NAMALWA (cell line): ENCODE measurements around the gene SLC24A5.

Source experiments
- DNase-seq: peaks from one replicate; pipeline ENCODE4 v3.0.0-alpha.2; 2015; ENCODE audit warnings: low spot score

Gene SLC24A5

DNA sequence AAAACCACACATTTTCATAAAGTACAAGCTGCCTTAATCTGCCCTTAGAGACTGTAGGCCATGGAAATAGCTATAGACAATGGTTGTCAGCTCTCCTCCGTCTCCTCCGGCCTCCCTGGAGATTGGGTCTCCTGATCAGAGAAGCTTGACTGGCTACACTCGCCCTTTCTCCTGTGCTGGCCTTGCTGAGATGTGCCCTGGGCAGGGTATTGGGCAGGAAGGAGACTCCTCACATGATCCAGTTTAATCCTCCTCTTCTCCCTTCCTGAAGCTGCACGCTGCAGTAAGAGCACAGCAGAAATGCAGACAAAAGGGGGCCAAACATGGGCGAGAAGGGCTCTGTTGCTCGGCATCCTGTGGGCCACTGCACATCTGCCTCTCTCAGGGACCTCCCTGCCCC, at the start of gene SLC24A5:
Gene SLC24A5 (plus strand): TSS at position 246 of the 400 bp plus-strand sequence. CDS start 55 bp downstream, at position 301.
- DNase-seq, result no peak

DNA sequence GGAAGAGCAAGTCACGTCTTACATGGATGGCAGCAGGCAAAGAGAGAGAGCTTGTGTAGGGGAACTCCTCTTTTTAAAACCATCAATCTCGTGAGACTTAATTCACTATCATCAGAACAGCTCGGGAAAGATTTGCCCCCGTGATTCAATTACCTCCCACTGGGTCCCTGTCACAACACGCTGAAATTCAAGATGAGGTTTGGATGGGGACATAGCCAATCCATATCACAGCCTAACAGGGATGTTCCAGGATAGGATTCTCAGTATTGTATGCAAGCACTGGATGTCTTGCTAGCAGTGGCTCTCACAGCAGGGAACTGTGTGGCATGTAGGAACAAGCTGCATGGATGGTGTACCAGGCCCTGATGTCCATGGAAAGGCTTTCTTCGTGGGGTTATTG, 47.8 kb upstream of the SLC24A5 start:
- DNase-seq, result no peak

DNA sequence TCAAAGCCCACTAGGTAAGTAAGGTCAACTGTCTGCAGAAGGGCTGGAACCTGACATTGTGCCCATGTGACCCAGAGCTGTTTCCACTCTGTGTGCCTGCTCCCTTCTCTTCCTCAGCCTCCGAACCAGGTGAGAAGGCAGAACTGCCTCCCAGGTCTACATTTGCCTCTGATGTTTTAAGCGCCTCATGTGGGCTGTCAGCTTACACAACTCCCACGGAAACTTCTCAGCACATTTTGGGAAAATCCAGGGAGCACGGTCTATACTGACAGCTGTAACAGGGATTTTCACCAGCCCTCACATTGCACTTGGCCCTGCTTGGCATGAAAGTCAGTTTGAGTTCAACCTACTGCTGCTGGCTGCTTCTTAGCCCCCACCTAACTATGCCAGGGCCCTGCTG, 46.9 kb upstream of the SLC24A5 start:
- DNase-seq, result no peak

DNA sequence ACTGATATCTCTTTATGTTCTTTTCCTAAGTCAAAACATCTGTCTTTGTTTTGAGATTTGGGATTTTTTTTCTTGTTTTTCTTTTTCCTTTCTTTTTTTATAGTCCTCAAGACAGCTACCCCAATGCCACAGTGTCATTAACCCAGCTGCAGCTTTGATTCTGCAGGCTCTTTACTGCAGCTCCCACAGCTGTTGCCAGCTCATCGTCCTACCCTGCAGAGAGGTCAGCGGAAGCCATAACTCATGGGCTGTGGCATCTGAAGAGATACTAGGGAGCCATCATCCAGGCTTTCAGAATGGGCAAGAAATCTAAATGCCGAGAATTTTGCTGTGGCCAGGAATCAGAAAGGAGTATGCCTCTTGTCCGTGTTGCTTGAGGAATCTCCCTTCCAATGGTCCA, 44.3 kb upstream of the SLC24A5 start:
- no peak for DNase-seq

DNA sequence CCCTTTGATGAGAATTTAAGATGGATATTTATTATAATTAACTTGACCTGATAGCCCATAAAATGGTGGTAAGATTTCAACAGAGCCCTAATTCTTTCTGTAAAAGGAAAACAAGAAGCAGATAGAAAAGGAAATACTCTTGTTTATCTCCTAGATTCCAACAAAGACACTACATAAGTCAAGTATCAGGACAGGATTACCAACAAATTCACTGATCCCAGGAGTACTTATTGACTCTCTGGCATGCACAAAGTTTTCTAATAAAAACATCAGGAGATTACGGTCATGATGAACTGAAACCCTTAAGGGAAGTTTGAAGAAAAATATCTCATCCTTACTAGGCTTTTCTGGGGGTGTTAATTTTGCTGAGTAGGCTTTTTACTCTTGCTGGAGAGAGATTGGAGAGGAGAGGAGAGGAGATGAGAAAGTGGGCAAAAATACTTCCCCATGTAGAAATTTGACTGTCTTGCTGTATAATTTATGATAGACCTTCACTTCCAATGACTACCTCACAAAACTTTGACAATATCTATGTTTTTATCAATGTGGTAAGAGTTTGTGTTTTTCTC, 43.1 kb upstream of the SLC24A5 start:
- no peak for DNase-seq

DNA sequence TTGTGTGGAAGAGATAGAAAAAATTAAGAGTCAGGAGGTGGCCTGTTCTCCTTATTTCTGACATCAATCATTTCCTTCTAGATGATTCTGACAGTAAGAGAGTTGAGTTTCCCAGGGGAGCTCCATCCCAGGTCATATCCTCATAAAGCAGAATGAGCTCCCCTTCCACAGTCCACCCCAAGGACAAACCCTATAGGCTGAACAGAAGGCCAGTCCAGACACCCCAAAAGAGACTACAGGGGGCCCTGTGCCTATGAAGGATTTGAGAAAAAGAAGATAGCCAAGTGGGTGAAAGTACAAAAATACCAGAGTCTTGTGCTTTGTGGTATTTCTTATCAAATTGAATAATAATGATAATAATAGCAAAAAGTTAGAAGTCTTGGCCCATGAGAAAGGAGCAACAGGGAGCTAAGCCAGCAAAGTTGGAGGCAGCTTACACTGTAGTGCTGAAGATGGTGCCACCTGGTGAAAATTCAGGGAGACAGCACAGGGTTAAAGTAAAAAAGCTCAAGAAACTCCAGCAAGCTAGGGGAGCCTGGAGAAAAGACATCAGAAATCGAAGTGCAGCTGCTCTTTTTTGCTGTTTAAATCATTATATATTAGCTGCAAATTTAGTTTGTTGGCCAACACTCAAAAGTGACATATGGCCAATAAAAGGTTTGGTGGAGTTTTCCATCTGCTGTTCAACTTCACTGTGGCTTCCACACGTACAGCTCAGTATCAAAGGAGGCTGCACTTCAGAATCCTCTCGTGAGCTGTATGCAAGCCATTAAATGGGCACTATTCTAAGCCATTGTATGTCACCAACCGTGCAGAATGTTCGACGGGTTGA, 35.8 kb upstream of the SLC24A5 start:
- DNase-seq, result peak; percentile 35

DNA sequence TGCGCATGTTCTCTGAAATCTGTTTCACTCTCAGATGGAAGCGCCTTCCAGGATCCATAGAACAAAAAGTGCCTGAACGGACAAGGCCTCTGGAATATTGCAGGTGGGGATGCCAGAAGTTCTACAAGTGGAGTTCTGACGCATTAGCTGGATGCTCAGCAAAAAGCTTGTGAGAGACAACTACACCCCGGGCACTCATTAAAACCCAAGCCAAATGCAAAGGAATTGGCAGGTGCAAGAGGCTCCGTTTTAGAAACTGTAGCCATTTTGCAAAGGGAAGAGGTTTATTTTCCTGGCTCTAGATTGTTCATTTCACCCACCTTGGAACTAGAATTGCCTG, 35.2 kb upstream of the SLC24A5 start:
- no peak for DNase-seq

DNA sequence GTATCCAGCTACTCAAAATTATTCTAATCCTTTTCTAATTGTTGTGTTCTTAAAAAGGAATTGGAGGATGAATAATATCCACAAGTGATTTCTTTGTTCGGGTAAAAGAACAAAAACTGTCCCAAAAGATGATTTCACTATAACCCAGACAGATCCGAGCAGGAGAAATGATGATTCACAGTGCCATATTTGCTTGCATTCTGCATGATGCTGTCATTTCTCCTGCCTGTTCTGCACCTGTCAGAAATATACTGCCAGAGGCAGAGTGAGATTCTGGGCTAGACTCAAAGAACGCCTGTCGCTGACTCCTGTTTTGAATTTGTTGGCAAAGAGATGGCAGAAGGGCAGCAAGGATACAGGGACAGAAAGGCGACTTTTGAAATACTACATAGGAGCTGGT, 34.7 kb upstream of the SLC24A5 start:
- DNase-seq, result no peak

DNA sequence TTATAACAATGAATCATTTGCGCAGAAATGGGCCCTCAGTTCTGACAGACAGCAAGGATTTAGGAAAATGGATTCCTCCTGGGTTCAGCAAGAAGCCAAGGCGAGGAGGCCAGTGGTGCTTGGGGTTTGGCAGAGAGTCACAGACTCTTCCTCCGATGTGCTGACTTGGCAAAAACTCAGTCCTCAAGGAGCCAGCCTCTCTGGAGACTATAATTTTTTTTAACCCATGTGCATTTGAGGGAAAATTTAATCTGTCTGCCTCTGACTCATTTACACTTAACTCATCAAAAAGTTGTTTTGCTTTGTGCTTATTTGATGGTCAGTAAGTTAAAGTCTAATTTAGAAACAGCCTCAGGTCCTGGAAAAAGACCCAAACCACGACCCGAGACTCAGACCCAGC, 34.2 kb upstream of the SLC24A5 start:
- DNase-seq, result no peak

DNA sequence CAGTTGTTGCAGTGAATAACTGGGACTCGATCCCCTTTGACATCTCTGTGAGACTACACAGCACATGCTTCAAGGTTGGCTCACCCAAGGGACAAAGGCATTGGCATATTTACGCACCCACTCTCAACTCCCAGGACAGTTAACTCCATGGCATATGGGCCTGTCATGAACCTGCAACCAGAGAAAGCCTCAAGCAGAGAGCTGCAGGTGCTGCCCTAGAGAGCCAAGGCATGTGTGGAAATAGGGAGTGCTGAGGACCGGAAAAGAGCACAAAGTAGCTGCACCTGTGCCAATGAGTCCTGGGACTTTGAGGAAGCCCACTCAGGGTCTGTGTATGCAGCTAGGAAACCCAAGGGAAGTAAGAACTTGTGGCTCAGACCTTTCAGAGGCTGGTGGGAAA, 32.9 kb upstream of the SLC24A5 start:
- DNase-seq, result no peak

DNA sequence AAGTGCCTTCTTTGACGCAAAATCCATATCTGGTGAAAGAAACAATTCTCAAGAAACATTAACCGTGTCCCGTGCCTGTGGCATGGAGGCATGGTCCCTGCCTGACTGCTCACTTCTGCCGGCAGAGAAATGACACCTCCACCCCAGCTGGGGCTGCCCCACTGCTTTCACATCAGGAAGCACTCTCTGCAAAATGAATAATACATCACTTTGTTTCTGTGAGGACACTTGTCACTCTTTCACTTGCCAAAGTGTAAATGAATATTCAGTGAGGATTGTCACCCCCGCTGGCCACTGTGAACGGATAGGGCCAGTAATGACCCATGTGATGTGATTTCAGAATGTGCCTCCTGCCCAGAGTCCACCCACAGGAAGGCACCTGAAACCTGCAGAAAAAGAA, 31.1 kb upstream of the SLC24A5 start:
- DNase-seq, result no peak

DNA sequence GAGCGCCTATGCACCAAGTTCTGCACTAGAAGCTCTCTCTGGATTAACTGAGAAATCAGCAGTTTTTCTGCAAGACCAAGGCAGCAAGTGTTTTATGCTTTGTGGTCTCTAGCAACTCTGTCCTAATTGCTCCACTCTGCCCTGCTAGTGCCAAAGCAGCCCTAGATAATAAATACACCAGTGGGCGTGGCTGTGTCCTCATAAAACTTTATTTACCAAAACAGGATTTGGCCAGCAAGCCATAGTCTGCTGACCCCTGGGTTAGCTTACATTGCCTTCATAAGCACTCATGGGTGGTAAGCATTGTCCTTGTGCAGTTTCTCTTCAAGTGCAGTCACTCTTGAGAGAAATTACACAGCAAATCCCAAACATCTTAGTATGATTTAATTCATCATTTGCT, 30.7 kb upstream of the SLC24A5 start:
- DNase-seq, result no peak

DNA sequence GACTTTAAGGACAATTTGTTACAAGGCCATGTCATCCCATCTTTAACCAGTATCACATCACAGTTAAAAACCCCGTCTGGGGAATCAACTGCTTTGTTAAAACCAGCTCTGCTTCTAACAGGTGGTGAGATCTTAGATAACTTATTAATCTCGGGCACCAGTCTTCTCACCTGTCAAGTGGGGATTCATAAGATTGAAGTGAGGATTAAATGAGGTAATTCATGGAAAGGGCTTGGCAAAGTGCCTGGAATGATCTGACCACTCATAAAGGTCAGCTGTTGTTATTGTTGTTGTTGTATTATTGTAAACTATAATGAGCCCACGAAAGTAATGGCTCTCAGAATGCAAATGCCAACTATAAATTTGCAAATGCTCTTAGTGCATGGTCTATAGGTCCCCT, 30.1 kb upstream of the SLC24A5 start:
- DNase-seq, result no peak

DNA sequence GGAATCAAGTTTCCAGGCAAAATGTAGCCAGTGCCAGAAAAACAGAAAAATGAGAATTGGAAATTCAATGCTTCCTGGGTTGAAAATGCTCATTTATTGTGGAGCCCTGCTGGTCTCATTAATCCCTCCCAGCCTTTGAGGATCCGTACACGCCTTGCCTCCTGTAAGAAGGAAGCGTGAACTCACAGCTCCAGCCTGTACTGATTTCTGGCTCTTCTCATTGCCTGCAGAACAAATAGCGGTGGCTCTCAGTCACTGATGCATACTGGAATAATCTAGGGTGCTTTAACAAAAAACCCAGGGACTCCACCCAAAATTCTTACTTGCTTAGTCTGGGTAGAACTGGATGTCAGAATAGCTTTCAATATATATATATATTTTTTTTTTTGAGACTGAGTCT, 29.3 kb upstream of the SLC24A5 start:
- DNase-seq, result no peak

DNA sequence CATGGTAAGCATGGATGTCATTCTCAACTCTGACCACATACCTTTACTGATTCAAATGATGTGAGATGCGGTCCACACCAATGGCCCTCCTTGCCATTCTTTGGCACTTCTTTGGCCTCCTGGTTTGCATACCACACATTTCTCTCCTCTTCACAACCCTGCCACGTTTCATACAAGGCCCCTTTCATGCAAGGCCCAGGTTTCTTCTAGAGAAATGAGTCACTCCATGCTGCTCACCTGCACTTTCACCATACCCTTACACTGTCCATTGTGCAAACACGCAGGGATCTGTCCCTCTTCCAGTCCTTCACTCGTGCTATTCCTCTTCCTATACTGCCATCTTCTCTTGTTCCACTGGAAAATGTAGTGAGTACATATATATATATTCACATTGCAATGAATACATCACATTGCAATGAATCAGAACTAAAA, 24.4 kb upstream of the SLC24A5 start:
- no peak for DNase-seq

DNA sequence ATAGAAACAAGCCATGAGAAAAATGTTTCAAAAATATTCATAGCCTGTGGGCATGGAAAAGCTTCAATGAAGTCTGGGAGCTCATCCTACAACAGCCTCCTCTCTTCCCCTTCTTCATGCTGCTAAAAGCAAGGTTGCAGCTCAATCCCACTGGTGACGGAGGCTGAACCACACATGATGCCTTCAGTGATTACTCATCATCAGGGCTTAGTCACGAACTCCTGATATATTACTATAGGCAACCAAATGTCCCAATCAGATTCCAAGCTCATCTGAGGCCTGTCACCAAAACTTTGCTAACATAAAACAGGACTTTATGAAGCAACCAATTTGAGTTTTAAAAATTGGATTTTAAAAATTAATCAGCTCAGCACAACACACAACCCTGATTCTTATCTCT, 24.0 kb upstream of the SLC24A5 start:
- DNase-seq, result no peak

DNA sequence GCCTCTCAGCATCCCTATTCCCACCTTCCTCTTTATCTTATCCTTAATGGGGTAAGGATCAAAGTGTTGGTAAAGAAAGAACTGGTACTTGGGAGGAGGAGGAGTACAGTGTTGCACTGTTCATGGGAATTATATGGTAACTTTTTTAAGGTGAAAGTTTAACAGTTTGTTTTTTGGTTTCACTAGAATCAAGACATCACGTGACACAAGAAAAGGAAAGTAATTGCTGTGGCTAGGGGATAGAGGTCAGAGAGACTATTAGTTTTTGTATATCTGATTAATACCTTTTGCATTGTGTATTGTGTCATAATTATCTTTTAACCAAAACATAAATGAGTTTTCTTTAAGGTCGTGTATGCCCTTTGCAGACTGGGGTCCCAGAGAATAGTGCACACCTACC, 23.5 kb upstream of the SLC24A5 start:
- no peak for DNase-seq

DNA sequence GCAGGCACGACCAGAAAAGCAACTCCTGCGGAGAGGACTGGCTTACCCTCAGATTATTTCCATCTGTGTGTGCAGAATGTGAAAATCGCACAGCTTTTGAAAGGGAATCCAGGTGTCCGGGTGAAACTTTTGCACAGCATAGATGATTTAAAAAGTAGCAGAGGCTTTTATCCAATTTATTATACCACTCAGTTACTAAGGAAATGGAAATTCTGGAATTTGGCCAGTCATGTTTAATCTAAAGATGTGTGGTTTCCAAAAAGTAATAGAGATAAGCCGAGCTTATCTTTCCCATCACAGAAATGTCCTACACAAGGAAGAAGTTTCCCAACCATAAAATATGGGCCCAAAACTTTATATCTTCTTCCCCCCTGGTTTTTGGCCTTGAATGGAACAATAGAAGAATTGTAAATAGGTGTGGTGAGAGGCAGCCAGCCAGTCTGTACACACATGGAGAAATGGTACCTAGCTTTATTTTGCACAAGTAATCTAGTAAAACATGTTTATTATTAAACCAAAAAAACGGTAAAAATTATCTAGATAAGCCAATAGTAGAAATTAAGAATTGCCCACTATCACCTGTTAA, 19.3 kb upstream of the SLC24A5 start:
- no peak for DNase-seq

DNA sequence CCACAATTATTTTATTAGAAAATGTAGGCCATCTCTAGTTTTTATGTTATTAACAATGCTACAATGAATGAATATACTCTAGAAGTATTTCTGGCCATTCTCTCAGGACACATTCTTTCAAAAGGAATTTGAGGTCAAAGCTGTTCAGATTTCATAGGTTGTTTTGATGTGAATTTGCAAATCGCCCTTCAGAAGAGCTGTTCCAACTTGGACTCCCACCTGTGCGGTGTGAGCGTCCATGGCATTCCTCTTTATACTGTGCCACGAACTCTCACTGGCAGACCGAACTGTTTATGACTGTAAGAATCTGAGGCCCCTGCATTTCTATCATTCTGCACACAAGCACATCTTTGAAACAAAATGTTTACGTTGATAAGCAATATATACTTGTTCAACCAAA, 18.6 kb upstream of the SLC24A5 start:
- DNase-seq, result no peak

DNA sequence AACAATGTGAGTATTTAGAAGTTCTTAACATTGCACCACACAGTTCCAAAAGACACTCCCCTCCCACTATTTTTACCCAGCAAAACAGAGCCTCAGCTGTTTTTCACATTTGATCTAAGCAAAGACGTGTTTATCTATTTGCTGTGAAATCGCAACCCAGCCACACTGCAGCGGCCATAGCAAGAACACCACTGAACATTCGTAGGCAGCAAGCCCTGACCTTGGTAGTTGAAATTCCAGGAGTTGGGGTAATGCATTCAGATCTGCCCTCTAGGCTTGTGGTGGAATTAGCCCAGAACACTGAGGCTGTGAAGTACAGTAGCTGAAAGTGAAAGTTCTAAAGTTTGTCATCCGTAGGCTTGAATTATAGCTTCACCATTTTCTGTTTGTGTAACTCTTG, 17.1 kb upstream of the SLC24A5 start:
- DNase-seq, result no peak

DNA sequence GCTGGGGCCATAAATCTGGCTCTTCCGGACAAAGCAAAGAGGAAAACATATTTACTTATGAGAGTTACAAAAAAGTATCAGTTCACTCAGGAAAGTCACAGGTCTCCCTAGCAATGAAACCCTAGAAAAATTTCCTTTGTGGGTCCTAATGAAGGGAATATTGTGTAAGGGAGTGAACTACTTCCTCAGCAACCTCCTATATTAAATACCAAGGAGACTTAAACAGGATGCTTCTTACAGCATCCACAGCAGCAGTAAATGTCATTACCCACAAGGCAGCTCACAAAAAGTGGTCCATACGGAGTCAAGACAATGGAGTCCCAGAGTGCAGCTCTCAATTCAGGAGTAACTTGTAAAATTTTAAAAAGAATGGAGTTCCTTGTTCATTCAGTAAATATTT, 14.9 kb upstream of the SLC24A5 start:
- DNase-seq, result no peak

DNA sequence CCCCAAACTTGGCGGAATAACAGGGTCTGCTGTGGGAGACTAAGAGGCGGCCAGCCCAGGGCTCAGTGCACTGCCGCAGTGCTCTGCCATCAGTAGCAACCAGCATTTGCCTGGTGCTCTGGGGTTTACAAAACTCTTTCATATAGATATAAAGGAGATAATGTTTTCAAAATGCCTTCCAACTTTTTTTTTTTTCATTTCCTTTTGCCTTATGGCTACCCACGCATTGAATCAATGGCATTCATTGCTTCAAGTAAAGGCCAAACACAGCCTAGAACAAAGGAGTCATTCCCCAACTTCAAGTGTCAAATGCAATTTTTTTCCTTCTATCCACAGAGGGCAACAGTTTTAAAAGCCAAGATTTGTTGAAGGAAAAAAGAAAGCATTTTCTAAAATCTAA, 11.6 kb upstream of the SLC24A5 start:
- DNase-seq, result no peak

DNA sequence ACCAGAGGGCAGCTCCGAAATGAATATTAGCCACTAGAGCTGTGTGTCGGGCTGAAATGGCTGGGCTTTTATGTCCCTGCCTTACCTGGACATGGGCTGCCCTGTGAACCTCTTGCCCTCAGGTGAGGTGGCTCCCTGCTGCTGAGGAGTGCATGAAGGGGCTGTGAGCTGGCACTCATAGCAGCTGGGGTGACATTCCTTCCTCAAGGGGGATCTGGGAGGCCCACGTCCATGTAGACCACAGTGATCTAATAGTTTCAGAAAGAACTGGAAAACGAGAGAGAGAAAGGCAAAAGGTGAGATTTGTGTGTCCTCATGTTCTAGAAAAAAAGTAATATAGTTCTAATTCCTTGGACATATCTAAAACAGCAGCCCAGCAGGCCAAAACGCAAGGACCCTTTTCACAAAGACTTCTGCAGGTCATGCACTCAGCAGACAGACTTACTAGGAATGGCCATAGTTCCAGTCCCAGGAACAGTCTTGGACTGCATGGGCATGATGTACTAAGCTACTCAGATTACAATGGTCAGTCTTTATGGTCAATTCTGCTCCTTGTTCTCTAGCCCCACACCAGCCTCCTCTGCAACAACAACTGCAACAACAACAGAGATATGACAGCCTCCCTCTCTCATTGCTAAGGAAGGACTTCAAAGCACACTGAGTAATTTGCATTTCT, 10.8 kb upstream of the SLC24A5 start:
- no peak for DNase-seq
